Suppressor macrophage (primary cell): ENCODE data around the gene GTSE1.
"Not testable (repeated sequence)": the region's sequence is repeated elsewhere in the genome, so short reads cannot be mapped to it uniquely, and the experiment has no call there.

Source experiments
- DNase-seq, 4 experiments: peaks; one replicate each; pipeline ENCODE4 v3.0.0-alpha.2; 2020 to 2022

The GTSE1 gene

GRCh38 chr22:46292732-46293131, 3.9 kb upstream of the GTSE1 start:
- DNase-seq, result peak; percentile 70 to 84 (median 79)

GRCh38 chr22:46293577-46294260, 3.0 kb upstream of the GTSE1 start:
- peak; percentile 87 to 95 (median 93) for DNase-seq

- DNase-seq, result no peak
Observed at GRCh38 chr22:46294784-46295183, 1.9 kb upstream of the GTSE1 start.

GRCh38 chr22:46295277-46295971, 1.2 kb upstream of the GTSE1 start:
- no peak for DNase-seq

DNA sequence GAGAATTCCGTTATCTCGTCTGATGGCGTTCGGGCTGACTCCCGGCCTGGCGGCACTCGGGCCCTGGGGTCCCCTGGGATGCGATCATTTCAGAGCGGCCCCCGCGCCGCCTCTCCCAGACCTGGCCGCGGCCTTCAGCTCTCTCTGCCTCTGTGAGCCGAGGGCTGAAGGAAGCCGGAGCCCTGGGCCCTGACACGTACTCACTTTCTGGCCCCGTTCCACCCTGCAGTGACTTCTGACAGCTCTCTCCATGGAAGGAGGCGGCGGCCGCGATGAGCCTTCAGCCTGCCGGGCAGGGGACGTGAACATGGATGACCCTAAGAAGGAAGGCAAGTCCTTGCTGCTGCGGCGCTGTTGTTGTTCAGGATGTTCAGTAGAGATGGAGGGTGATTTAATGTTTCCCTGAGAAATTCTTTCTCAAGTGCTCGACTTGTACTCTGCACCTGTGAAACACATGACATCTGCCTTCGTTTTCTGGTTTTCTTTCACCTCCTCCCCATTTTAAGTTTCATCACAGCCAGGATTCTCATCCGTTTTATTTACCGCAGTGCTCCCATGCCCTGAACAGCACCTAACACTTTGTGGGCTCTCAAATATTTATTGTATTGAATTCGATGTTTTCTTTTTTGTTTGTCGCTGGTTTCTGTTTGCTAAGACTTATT, 612 bp downstream of the GTSE1 start:
- DNase-seq, result peak in 2 of 4 experiments; percentile 24 to 33

GRCh38 chr22:46299101-46299500, 2.4 kb downstream of the GTSE1 start:
- no peak for DNase-seq

- no peak for DNase-seq
Observed at GRCh38 chr22:46300491-46300890, 3.8 kb downstream of the GTSE1 start.

- DNase-seq, result no peak
Observed at GRCh38 chr22:46303347-46303965, 6.8 kb downstream of the GTSE1 start.

DNA sequence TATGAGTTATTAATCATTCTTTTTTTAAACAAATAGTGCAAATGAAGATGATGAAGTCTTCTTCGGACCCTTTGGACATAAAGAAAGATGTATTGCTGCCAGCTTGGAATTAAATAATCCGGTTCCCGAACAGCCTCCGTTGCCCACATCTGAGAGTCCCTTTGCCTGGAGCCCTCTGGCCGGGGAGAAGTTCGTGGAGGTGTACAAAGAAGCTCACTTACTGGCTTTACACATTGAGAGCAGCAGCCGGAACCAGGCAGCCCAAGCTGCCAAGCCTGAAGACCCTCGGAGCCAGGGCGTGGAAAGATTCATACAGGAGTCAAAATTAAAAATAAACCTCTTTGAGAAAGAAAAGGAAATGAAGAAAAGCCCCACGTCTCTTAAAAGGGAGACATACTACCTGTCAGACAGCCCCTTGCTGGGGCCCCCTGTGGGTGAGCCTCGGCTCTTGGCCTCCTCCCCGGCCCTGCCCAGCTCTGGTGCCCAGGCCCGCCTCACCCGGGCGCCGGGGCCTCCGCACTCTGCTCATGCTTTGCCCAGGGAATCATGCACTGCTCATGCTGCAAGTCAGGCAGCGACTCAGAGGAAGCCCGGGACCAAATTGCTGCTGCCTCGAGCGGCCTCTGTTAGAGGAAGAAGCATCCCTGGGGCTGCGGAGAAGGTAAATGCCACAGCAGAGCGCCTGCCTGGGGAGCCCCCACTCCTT, 11.8 kb downstream of the GTSE1 start:
- DNase-seq, result no peak

GRCh38 chr22:46309526-46310085, 12.9 kb downstream of the GTSE1 start:
- no peak for DNase-seq

- no peak for DNase-seq
Observed at GRCh38 chr22:46312056-46312455, 15.4 kb downstream of the GTSE1 start.

- DNase-seq, result not testable (repeated sequence)
Observed at GRCh38 chr22:46312848-46313247, 16.2 kb downstream of the GTSE1 start.

- DNase-seq, result no peak
Observed at GRCh38 chr22:46315976-46316375, 19.3 kb downstream of the GTSE1 start.

DNA sequence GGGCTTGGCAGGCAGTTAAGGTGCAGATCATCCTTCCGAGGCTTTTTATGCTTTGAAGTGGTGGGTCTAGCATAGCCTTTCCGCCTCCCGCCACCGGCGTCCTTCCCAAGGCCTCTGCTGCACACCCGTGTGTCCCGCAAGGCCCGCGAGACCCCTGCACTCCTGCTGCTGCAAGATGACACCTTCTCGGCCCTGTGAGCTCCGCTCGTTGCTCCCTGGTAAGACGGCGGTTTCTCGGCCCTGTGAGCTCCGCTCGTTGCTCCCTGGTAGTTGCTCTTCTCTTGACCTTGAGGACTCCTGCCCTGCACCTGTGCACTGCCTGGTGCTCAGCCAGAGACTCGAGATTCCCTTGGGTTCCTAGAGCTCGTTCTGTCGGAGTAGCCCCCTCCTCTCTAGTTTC, 21.0 kb downstream of the GTSE1 start:
- DNase-seq, result no peak

GRCh38 chr22:46318576-46318975, 21.9 kb downstream of the GTSE1 start:
- DNase-seq, result no peak

- DNase-seq, result no peak
Observed at GRCh38 chr22:46319319-46319718, 22.6 kb downstream of the GTSE1 start.

GRCh38 chr22:46320166-46320710, 23.6 kb downstream of the GTSE1 start:
- no peak for DNase-seq

DNA sequence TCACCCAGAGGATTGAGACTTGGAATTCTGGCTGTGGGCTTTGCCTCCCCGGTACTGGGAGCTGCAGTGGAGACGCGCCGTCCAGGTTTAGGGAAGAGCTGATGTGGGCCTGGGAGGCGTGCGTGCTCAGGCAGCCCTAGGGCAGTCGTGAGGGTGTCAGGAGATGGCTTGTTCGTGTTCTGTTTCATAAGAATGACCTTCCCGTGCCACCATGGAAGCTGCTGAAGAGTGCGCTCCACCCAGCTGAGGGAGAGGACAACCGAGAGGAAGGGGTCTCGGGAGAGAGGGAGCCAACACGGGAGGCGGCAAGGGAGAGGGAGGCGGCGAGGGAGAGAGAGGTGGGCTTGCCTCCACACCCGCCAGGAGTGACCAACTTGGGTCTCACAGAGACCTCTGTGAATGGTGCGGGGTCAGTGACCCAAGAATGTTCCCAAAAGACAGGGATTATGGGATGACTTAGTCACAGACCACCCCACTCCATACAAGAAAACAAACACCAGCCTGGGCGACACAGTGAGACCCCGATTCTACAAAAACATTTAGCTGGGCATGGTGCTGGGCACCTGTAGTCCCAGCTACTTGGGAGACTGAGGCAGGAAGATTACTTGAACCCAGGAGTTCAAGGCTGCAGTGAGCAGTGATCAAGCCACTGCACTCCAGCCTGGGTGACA, 24.2 kb downstream of the GTSE1 start:
- no peak for DNase-seq

- DNase-seq, result no peak
Observed at GRCh38 chr22:46322711-46323110, 26.0 kb downstream of the GTSE1 start.

DNA sequence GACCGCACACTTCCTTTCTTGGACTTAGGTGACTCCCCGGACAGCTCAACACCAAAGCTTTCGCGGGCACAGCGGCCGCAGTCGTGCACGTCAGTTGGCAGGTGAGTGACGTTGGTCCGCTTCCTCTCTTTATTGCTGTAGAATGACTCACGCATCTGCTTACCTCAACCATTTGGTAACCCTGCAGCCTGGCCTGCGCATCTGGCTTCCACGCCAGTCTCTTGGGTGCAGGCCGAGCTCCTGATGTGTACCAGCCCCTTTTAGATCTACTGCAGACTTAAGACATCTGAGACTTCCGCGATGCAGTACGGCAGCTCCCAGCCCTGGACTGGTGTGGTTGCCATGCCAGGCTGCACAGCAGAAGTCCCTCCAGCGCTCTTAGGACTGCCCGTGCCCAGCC, 26.5 kb downstream of the GTSE1 start:
- DNase-seq, result no peak

- no peak for DNase-seq
Observed at GRCh38 chr22:46326066-46326680, 29.5 kb downstream of the GTSE1 start.
